ENCODE measurements around the gene FRMD4B.
A peak's percentile ranks its signal among the peaks of the same experiment; 100 is the strongest.
"Not testable (repeated sequence)": the region's sequence is repeated elsewhere in the genome, so short reads cannot be mapped to it uniquely, and the experiment has no call there.

FRMD4B gene

DNA sequence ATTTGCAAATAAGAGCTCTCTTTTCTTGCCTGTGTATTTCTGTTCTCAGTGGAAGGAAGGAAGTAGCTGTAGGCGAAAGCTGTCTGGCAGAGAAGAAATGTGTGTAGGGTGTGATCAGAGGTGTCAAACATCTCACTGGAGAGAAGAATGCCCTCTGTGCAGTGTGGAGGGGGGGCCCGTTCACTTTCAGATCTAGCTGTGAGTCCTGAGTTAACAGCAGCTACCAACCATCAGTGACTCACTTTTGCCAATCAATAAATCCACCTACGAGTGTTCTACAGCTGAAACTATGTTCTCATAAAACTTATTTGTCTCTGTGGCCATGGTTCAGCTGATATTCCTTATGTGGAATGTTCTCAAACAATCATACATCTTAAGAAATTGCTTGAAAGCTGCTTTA, 103.7 kb downstream of the FRMD4B start:
- DNase-seq, result no peak

DNA sequence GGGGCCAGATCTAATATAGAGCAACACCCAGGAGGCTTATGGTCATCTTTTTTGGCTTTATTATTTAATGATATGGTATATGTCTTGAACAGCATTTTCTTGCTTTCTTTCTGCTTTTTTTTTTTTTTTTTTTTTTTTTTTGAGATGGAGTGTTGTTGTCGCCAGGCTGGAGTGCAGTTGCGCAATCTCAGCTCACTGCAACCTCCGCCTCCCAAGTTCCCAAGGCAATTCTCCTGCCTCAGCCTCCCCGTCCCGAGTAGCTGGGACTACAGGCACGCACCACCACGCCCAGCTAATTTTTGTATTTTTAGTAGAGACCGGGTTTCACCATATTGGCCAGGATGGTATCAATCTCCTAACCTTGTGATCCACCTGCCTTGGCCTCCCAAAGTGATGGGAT, 108.5 kb downstream of the FRMD4B start:
- DNase-seq, result not testable (repeated sequence)

GRCh38 chr3:69276884-69277283, 109.0 kb downstream of the FRMD4B start:
- DNase-seq, result no peak

GRCh38 chr3:69276191-69276590, 109.7 kb downstream of the FRMD4B start:
- not testable (repeated sequence) for DNase-seq

GRCh38 chr3:69273896-69274295, 112.0 kb downstream of the FRMD4B start:
- no peak for DNase-seq

GRCh38 chr3:69272556-69272955, 113.3 kb downstream of the FRMD4B start:
- DNase-seq, result no peak

- DNase-seq, result no peak
Measured at GRCh38 chr3:69271098-69271497, 114.8 kb downstream of the FRMD4B start.

GRCh38 chr3:69266585-69266984, 119.3 kb downstream of the FRMD4B start:
- DNase-seq, result no peak

DNA sequence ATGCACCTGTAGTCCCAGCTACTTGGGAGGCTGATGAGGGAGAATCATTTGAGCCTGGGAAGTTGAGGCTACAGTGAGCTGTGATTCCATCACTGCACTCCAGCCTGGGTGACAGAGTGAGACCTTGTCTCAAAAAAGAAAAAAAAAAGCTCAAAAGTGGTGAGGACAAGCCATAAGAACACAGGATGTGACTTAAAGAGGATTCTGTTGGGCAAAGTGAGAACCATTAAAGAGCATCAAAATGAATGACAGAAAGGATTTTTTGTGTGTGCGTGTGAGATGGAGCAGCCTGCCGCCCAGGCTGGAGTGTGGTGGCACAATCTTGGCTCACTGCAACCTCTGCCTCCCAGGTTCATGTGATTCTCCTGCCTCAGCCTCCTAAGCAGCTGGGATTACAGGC, 119.8 kb downstream of the FRMD4B start:
- not testable (repeated sequence) for DNase-seq

DNA sequence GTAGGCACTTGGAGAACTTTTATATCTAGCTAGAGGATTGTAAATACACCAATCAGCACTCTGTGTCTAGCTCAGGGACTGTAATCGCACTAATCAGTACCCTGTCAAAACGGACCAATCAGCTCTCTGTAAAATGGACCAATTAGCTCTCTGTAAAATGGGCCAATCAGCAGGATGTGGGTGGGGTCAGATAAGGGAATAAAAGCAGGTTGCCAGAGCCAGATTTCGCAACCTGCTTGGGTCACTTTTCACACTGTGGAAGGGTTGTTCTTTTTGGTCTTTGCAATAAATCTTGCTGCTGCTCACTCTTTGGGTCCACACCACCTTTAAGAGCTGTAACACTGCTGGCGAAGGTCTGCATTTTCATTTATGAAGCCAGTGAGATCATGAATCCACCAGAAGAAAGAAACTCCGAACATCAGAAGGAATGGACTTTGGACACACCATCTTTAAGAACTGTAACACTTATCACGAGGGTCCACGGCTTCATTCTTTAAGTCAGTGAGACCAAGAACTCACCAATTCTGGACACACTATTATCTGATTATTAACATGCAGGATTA, 125.0 kb downstream of the FRMD4B start:
- not testable (repeated sequence) for DNase-seq

- DNase-seq, result no peak
Measured at GRCh38 chr3:69260216-69260787, 125.6 kb downstream of the FRMD4B start.

DNA sequence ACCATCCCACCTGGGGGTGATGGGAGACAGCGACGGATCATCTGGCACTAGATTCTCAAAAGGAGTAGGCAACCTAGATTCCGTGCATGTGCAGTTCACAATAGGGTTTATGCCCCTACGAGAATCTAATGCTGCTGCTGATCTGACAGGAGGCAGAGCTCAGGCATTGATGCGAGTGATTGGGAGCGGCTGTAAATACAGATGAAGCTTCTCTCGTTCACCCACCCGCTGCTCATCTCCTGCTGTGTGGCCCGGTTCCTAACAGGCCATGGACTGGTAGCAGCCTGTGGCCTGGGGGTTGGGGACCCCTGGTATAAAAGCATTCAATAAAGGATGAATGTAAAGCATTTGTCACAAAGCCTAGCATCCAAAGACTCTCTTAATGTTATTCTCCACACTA, 126.8 kb downstream of the FRMD4B start:
- DNase-seq, result no peak

- no peak for DNase-seq
Measured at GRCh38 chr3:69255928-69256327, 130.0 kb downstream of the FRMD4B start.

DNA sequence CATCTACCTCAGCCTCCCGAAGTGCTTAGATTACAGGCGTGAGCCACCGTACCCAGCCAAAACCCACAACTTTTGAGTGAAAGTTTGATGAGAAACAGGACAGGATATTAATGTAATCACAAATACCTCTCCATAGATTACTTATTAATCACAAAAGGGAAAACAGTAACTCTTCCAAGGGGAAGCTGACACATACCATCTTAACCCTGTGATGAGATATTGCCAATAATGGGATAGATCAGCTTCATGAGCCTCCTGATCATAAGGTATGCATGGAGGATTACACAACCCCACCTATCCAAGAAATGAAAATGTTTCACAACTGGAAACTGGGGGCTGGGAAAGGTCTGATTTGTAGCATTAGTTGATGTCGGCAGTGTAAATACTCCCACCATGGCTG, 131.5 kb downstream of the FRMD4B start:
- no peak for DNase-seq

GRCh38 chr3:69252631-69253030, 133.3 kb downstream of the FRMD4B start:
- DNase-seq, result no peak

DNA sequence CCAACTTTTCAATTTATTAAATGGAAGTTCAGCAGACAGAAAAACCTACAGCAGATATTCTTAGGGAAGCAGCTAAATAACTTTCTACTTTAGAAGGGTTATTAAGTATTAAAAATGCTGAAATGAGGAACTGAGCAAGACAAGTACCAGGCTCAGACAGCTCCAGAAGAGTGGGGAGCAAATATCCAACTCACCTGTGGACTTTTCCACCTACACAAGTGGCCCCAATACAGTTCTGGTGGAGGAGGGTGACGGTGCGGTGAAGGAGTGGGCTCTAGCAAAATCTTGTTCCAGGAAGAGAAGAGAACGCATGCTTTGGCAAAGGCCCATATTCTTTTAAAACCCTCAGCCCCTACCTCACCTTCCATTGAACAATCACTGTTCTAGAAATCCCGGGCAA, 133.7 kb downstream of the FRMD4B start:
- no peak for DNase-seq

GRCh38 chr3:69251078-69251805, 134.6 kb downstream of the FRMD4B start:
- DNase-seq, result no peak

- peak; percentile 60 for DNase-seq
Measured at GRCh38 chr3:69250014-69250413, 135.9 kb downstream of the FRMD4B start.

DNA sequence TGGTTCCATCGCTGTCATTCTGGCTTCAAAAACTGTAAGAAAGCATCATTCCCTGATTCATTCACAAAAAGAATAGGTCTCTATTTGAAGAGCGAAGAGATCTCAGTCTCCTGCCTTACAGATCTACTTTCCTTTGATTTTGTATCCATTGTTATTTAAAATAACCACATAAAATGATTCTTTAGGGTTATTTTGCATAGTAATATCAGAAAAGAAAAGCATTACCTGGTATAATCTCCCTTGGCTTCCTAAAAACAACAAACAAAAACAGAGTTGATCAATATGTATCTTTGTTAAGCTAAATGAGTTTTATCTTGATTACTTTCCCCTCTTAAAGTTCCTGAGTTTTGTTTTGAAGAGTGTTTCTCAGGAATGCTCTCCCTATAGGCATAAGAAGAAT, 136.9 kb downstream of the FRMD4B start:
- DNase-seq, result no peak

GRCh38 chr3:69248436-69248835, 137.5 kb downstream of the FRMD4B start:
- no peak for DNase-seq

DNA sequence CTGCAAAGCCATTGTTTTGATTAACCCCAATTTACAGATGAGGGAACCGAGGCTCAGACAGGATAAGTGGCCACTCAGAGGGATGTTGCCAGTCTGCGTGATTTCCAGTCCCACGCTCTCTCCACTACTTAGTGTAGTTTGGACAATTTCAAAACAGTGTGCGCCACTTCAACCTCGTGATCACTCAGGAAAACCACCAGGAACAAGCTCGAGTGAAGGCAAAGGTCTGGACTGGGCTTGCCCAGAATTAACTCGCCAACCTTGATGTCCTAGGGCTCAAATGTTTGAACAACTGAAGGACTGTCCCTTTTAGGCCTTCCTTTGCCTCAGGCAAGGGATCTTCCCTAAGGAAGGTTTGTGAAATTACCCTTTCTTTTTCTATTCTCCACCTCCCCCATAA, 139.3 kb downstream of the FRMD4B start:
- DNase-seq, result no peak

DNA sequence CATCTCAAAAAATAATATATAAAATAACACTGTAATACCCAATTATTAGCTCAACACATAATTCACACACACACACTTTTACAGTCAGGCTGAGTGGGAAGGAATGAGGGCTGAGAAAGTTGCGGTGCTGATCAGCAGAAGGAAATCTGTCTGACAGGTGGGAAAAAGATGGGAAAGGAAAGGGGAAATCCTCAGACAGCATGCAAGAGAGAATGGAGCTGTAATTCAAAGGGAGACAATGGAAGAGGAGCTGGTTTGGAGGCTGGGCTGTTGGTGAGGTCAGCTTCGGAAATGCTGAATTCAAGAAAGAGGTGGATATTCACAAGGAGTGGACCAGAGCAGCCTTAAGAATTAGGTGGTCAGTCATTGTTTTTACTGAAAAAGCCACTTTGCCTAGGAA, 141.8 kb downstream of the FRMD4B start:
- no peak for DNase-seq

- no peak for DNase-seq
Measured at GRCh38 chr3:69241769-69242168, 144.1 kb downstream of the FRMD4B start.
